ENCODE results near the gene ANKRD35.
"Not testable (repeated sequence)": the region's sequence is repeated elsewhere in the genome, so short reads cannot be mapped to it uniquely, and the experiment has no call there.

Gene ANKRD35

GRCh38 chr1:145824499-145824842, 61.2 kb downstream of the ANKRD35 start:
- Histone ChIP-seq H3K4me2 (ENCODE audit: low read length) (peak overlapping the region; percentile 80), H3K27ac (ENCODE audit: low read depth, low read length) (peak overlapping the region; percentile 62), H3K9me2 (replicated peaks; ENCODE audit: control insufficient read depth, low read length) (no peaks in the 10 kb centered on the region), H3K27me3 (ENCODE audit: control insufficient read depth, low read length) (no peaks in the 10 kb centered on the region), H3K9me3 (ENCODE audit: control insufficient read depth, insufficient read depth, low read length) (no peaks in the 10 kb centered on the region), H4K20me1 (ENCODE audit: control insufficient read depth, insufficient read depth, low read depth, low read length) (peaks cover 7% of the 10 kb centered on the region; the same call in 1 of the 2 replicates), H3K4me1 (ENCODE audit: control insufficient read depth, low read length) (peaks cover 31% of the 10 kb centered on the region), H3K36me3 (ENCODE audit: control insufficient read depth, low read length) (peaks cover 41% of the 10 kb centered on the region), H3F3A (ENCODE audit: control insufficient read depth, insufficient read depth) (no peaks in the 10 kb centered on the region), H3K4me3 (ENCODE audit: low read length) (peak overlapping the region; percentile 77), H3K79me2 (ENCODE audit: control insufficient read depth, low read length) (peaks cover 46% of the 10 kb centered on the region)
- TF ChIP-seq, protein P1, sequence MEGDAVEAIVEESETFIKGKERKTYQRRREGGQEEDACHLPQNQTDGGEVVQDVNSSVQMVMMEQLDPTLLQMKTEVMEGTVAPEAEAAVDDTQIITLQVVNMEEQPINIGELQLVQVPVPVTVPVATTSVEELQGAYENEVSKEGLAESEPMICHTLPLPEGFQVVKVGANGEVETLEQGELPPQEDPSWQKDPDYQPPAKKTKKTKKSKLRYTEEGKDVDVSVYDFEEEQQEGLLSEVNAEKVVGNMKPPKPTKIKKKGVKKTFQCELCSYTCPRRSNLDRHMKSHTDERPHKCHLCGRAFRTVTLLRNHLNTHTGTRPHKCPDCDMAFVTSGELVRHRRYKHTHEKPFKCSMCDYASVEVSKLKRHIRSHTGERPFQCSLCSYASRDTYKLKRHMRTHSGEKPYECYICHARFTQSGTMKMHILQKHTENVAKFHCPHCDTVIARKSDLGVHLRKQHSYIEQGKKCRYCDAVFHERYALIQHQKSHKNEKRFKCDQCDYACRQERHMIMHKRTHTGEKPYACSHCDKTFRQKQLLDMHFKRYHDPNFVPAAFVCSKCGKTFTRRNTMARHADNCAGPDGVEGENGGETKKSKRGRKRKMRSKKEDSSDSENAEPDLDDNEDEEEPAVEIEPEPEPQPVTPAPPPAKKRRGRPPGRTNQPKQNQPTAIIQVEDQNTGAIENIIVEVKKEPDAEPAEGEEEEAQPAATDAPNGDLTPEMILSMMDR (IDR thresholded peaks at IDR 0.05; ENCODE audit: low read depth, low read length, poor library complexity, severe bottlenecking) = no peak
- no peak for TF ChIP-seq EZH2phosphoT487 (IDR thresholded peaks at IDR 0.05; ENCODE audit: borderline replicate concordance, low read length)

DNA sequence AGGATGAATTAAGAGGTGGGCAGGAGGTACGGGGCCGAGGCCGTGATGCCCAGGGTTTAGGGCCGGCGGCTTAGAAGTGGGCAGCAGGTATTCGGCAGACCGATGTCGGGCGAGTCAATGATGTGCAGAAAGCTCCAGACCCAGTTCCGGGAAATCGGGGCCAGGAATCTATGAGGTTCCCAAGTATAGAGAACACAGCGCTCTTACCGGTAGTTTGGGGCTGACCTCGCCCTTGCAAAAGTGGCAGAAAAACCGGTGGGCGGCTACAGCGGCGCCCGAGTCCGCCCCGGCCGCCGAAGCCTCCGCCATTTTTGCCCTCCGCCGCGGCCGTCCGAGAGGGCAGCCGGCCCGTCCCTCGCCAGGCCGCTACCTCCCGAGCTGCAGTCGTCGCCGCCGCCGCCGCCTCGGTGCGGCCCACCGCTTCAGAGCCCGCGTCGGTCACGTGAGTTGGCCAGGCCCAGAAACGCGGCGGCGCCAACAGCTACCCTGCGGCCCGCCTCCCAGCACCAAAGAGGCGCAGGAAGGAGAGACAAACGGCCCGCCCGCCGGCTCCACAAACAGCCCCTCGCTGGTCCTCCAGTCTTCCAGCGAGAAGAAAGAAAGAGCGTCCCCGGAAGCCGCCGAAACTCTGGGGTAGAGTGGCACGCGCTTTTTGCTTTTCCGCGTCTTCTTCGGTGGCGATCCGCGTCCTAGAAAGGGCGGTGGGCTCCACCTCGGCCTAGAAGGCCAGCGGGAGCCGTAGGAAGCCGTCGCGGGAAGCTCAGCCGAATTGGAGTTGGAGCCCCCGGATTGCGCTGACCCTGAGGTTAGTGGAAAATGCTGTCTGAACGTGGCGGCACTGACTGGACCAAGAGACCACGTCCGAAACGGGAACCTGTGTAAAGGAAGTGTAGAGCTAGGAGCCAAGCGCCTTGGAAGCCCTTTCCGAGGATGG, 61.8 kb downstream of the ANKRD35 start, which contains the start of the genes POLR3C and RNF115:
Gene POLR3C, plus strand, starts transcription at position 636 of the 934 bp plus-strand sequence. CDS start 1,577 bp downstream, outside the sequence.
Gene RNF115, minus strand, starts transcription at position 531 of the 934 bp plus-strand sequence. Its CDS starts 222 bp downstream, at position 309.
- H3K79me2 ChIP-seq (ENCODE audit: control insufficient read depth, low read length) = peaks cover 50% of the 10 kb centered on the region
- no peaks in the 10 kb centered on the region for H3F3A ChIP-seq (ENCODE audit: control insufficient read depth, insufficient read depth)
- peak within 1 kb of the TSS; percentile 80 for H3K4me2 ChIP-seq (ENCODE audit: low read length)
- H3K36me3 ChIP-seq (ENCODE audit: control insufficient read depth, low read length) = peaks cover 35% of the 10 kb centered on the region
- H3K9me3 ChIP-seq (ENCODE audit: control insufficient read depth, insufficient read depth, low read length) = no peaks in the 10 kb centered on the region
- no peaks in the 10 kb centered on the region for H3K9me2 ChIP-seq (replicated peaks; ENCODE audit: control insufficient read depth, low read length)
- peak within 1 kb of the TSS; percentile 77 for H3K4me3 ChIP-seq (ENCODE audit: low read length)
- peaks cover 7% of the 10 kb centered on the region; the same call in 1 of the 2 replicates for H4K20me1 ChIP-seq (ENCODE audit: control insufficient read depth, insufficient read depth, low read depth, low read length)
- no peaks in the 10 kb centered on the region for H3K27me3 ChIP-seq (ENCODE audit: control insufficient read depth, low read length)
- no peak for TF ChIP-seq EZH2phosphoT487 (IDR thresholded peaks at IDR 0.05; ENCODE audit: borderline replicate concordance, low read length)
- TF ChIP-seq, protein P1 (IDR thresholded peaks at IDR 0.05; ENCODE audit: low read depth, low read length, poor library complexity, severe bottlenecking) = no peak
- H3K4me1 ChIP-seq (ENCODE audit: control insufficient read depth, low read length) = peaks cover 31% of the 10 kb centered on the region
- H3K27ac ChIP-seq (ENCODE audit: low read depth, low read length) = peak within 1 kb of the TSS; percentile 62

GRCh38 chr1:145822779-145823331, 62.8 kb downstream of the ANKRD35 start:
- Histone ChIP-seq H3K4me1 (ENCODE audit: control insufficient read depth, low read length) (peaks cover 26% of the 10 kb centered on the region), H3K4me2 (ENCODE audit: low read length) (peak overlapping the region; percentile 31; the same call in 1 of the 2 replicates), H3K79me2 (ENCODE audit: control insufficient read depth, low read length) (peaks cover 52% of the 10 kb centered on the region), H3K36me3 (ENCODE audit: control insufficient read depth, low read length) (peaks cover 25% of the 10 kb centered on the region)
- not testable (repeated sequence) for H4K20me1 ChIP-seq (ENCODE audit: control insufficient read depth, insufficient read depth, low read depth, low read length); H3K9me3 ChIP-seq (ENCODE audit: control insufficient read depth, insufficient read depth, low read length); H3K9me2 ChIP-seq (replicated peaks; ENCODE audit: control insufficient read depth, low read length); H3F3A ChIP-seq (ENCODE audit: control insufficient read depth, insufficient read depth); H3K27ac ChIP-seq (ENCODE audit: low read depth, low read length); H3K4me3 ChIP-seq (ENCODE audit: low read length); H3K27me3 ChIP-seq (ENCODE audit: control insufficient read depth, low read length)

- H3K27me3 ChIP-seq (ENCODE audit: control insufficient read depth, low read length); H3K27ac ChIP-seq (ENCODE audit: low read depth, low read length); H3K9me3 ChIP-seq (ENCODE audit: control insufficient read depth, insufficient read depth, low read length); H3K36me3 ChIP-seq (ENCODE audit: control insufficient read depth, low read length); H4K20me1 ChIP-seq (ENCODE audit: control insufficient read depth, insufficient read depth, low read depth, low read length); H3K9me2 ChIP-seq (replicated peaks; ENCODE audit: control insufficient read depth, low read length); H3K4me2 ChIP-seq (ENCODE audit: low read length); H3F3A ChIP-seq (ENCODE audit: control insufficient read depth, insufficient read depth); H3K4me1 ChIP-seq (ENCODE audit: control insufficient read depth, low read length); H3K4me3 ChIP-seq (ENCODE audit: low read length): not testable (repeated sequence)
- H3K79me2 ChIP-seq (ENCODE audit: control insufficient read depth, low read length) = peaks cover 16% of the 10 kb centered on the region
Observed at GRCh38 chr1:145818095-145818494, 67.6 kb downstream of the ANKRD35 start.
